GM15510 (cell line): ENCODE measurements around the gene SORCS1.

Source experiments
- POLR2A ChIP-seq: IDR thresholded peaks from 3 replicates; pipeline ENCODE4 v1.6.1; 2011; ENCODE audit warnings: borderline replicate concordance; ENCODE audit not compliant: insufficient read length; ENCODE audit errors: extremely low read depth

SORCS1 gene

DNA sequence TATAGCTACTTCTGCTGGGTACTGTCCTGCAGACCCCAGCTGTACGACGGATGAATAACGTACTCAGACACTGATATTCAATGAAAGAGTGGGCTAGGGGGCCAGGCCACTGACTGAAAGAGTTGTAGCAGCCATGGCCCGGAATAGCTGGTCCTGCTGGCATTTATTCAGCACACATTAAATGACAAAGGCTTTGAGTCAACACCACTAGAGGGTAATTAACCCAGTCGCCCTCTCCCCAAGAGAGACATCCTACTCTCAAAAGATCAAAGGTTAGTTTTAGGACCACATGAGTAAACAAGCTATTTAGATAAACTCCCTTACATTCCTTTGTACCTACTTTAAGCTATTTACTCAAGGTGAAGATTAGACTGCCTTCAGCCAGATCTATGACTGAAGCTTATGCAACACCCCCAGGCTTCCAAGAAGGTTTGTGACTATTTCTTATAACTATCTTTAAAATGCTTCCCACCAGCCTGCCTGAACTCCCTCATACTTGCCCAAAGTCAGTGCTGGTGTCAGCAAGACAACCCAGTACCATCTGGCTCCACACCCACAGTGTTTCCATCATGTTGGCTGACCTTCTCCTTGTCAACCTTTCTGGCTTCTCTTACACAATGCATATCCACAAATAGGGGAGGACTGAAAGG is 629.1 kb downstream of the SORCS1 start:
- no peak for TF ChIP-seq POLR2A

DNA sequence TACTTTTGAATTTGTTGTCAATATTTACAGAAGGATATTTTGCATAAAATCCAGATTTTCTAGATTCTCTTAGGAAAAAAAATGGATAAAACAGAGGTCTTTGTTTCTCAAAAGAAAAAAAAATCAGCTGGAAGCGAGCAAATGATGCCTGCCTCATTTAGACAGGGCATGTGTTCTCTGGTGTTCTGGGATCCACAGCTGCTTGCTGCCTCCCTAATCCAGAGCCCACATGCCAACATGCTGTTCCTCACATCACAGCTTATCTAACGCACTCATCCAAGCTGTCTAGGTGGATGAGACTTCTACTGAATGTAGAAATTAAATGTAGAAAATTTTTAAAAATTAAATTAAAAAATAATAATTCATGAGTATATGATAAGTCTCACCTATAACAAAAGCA is 630.1 kb downstream of the SORCS1 start:
- no peak for TF ChIP-seq POLR2A

DNA sequence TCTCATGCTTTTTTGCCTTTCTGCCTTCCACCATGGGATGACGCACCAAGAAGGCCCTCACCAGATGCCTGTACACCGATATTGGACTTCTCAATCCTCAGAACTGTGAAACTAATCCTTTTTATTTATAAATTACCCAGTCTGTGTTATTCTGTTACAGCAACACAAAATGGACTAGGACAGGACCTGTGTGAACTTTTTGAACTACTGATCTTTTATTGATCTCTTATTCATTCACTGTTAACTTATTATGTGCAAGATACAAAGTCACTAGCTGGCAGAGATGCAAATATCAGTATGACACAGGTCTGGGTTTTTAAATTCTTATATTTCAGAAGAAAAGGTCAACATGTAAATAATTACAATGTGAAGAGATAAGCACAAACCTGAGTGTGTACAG is 635.8 kb downstream of the SORCS1 start:
- no peak for TF ChIP-seq POLR2A

DNA sequence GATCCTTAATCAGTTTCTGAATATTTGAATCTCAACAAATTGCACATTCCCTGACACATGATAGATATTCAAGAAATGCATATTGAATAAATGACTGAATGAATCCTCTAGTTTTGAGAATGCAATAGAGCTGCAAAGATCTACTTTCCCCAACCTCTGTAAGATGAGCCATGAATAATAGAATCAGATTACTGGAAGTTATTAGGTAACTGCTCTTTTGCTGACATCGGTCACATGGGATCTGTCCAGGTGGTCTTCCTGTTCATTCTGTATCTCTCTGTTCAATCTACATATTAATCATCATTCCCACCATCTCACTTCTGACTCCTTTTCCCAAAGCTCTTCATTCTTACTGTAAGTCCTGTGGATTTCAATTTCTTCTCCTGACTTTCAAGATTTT is 638.7 kb downstream of the SORCS1 start:
- TF ChIP-seq POLR2A: no peak
